K562 (cell line): Measurements from ENCODE around the gene G6PD. TPM values are rescaled to one million over a fixed set of nuclear protein-coding genes. Genes with fewer than 3 reads are reported as not detected.

Experiments
- ASH1L ChIP-seq: fragments of 450-650 bp; IDR thresholded peaks from 2 replicates; pipeline ENCODE4 v1.6.1; 2018; ENCODE audit warnings: borderline replicate concordance, mild to moderate bottlenecking, low read depth; ENCODE audit not compliant: partially characterized antibody
- DDX20 ChIP-seq: fragments of 450-650 bp; IDR thresholded peaks from 2 replicates; pipeline ENCODE4 v1.6.1; 2016; ENCODE audit warnings: missing genetic modification characterization, low read depth, mild to moderate bottlenecking, missing compliant biosample characterization, moderate library complexity
- ETS2 ChIP-seq: IDR thresholded peaks from 2 replicates; pipeline ENCODE4 v1.6.1; 2016; ENCODE audit warnings: borderline replicate concordance, missing genetic modification characterization, mild to moderate bottlenecking, moderate library complexity, missing compliant biosample characterization; ENCODE audit not compliant: poor library complexity, severe bottlenecking
- ETV6 ChIP-seq, 3 experiments: fragments of 150-350 bp in 1 of 3; sonication (generic) in 1 of 3; formaldehyde crosslinking in 1 of 3; IDR thresholded peaks; 2 replicates each; pipeline versions ENCODE4 v1.6.1 to v1.8.0; 2014 to 2022; ENCODE audit warnings: borderline replicate concordance in 2 of 3, low read depth in 2 of 3, antibody characterized with exemption in 1 of 3, low read length in 1 of 3, mild to moderate bottlenecking in 1 of 3, missing genetic modification reagents in 1 of 3
- MYNN ChIP-seq, 2 experiments: sonication (generic); formaldehyde crosslinking in 1 of 2; IDR thresholded peaks; 2 replicates each; pipeline versions ENCODE4 v1.5.0 to v1.6.1; 2016 to 2020; ENCODE audit warnings: antibody characterized with exemption in 1 of 2, missing genetic modification reagents in 1 of 2
- PTRF ChIP-seq: fragments of 450-650 bp; IDR thresholded peaks from 2 replicates; pipeline ENCODE4 v1.6.1; 2016; ENCODE audit warnings: mild to moderate bottlenecking, missing genetic modification characterization, missing compliant biosample characterization
- STAT5B ChIP-seq: fragments of 250-450 bp; sonication (Bioruptor Pico); IDR thresholded peaks from 2 replicates; pipeline ENCODE4 v1.8.0; 2021; ENCODE audit warnings: mild to moderate bottlenecking, inconsistent platforms
- WHSC1 ChIP-seq: IDR thresholded peaks from one replicate; pipeline ENCODE4 v1.6.1; 2012; ENCODE audit warnings: low read length, control low read depth, inconsistent platforms
- ZZZ3 ChIP-seq: fragments of 450-650 bp; IDR thresholded peaks from 2 replicates; pipeline ENCODE4 v1.6.1; 2016; ENCODE audit warnings: antibody characterized with exemption, mild to moderate bottlenecking, moderate library complexity
- polyA plus RNA-seq, 8 experiments: library from polyadenylated mRNA; depleted of rRNA in 4 of 8; stranded (reverse) in 5 of 8; unstranded in 3 of 8; fragments of >200 nt; fragmentation: Nextera tagmentation in 2 of 8; fragmentation: Illumina TruSeq in 1 of 8; extraction: Ambion mirVana in 2 of 8; extraction: Trizol in 1 of 8; gene quantifications; 2 replicates each; pipeline versions ENCODE4 v1.2.1 to v1.2.3, GENCODE V29; 2011 to 2014; ENCODE audit warnings: inconsistent platforms in 1 of 8, missing spikeins in 1 of 8
- total RNA-seq, 7 experiments: library from RNA; depleted of rRNA in 6 of 7; stranded (reverse); fragments of >200 nt in 6 of 7; fragmentation: Illumina TruSeq in 2 of 7; extraction: Trizol in 2 of 7; gene quantifications; 2 replicates each; pipeline versions ENCODE4 v1.2.1 to v1.2.3, GENCODE V29; 2011 to 2021; ENCODE audit warnings: low replicate concordance in 1 of 7
- TF ChIP-seq, protein P1 (sequence below): IDR thresholded peaks from 2 replicates; pipeline ENCODE4 v1.6.1; 2011; ENCODE audit warnings: borderline replicate concordance, low read depth, mild to moderate bottlenecking, moderate library complexity, low read length; ENCODE audit not compliant: insufficient read depth, poor library complexity, severe bottlenecking
- TF ChIP-seq, protein P2 (sequence below): sonication (generic); formaldehyde crosslinking; IDR thresholded peaks from 2 replicates; pipeline ENCODE4 v1.8.0; 2022; ENCODE audit warnings: missing genetic modification reagents, mild to moderate bottlenecking, borderline replicate concordance
- TF ChIP-seq, protein P3 (sequence below), 2 experiments: IDR thresholded peaks in 1 of 2; conservative IDR thresholded peaks in 1 of 2; 2 replicates each; pipeline ENCODE4 v1.6.1; 2016; ENCODE audit warnings: low read depth in 2 of 2, mild to moderate bottlenecking in 1 of 2, missing compliant biosample characterization in 1 of 2, missing genetic modification characterization in 1 of 2, moderate library complexity in 1 of 2
- TF ChIP-seq, protein P4 (sequence below): fragments of 450-650 bp; formaldehyde crosslinking; IDR thresholded peaks from 2 replicates; pipeline ENCODE4 v1.4.0; 2022; ENCODE audit warnings: mild to moderate bottlenecking, moderate library complexity
- TF ChIP-seq, protein P5 (sequence below): fragments of 150-350 bp; conservative IDR thresholded peaks from 2 replicates; pipeline ENCODE4 v1.6.1; 2014; ENCODE audit warnings: low read length

The G6PD gene
- total and polyA plus RNA-seq, 9 of the 15 experiments (the other 6 are each of a cell fraction or from before 2014, with no cell fraction given): 2.9 to 222 (median 66.4) TPM

DNA sequence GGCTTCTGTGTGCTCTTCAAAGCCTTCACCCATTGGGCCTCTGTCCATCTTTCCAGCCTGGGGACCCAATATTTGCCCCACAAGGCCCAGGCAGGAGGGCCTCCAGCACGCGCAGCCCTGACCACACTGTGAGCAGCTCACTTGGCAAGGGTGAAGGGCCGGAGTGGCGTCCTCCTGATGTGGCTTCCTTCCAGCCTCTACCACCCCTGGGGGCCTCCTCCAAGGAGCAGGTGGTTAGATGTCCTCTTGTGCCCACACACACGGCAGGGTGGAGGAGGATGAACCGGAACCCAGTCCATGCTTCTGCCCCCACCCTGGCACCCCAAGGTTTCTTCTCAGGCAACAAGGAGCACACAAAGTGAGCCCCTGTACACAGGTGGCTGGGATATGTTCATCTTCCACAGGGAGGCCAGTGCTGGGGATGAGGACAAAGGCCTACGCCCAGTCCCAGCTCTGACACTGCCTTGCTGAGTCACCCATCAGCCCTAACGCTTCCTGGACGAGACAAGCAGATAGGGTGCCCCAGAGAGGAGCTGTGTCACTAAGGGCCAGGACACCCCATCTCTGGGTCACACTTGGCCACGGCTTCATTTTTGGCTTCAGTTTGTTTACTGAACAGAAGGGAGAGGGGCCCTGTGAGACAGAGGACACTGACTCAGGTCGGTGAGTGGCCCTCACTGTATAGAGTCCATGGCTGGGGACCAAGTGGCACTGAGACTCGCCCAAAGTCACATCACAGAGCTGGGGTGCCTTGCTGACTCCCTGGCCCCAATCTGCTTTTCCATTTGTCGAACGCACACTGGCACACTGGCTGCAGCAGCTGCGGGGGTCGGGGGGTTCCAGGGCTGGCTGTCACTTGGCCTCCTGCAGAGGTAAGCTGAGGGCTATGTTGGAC lies 62.1 kb downstream of the G6PD start (continued):
- TF ChIP-seq, protein P1, sequence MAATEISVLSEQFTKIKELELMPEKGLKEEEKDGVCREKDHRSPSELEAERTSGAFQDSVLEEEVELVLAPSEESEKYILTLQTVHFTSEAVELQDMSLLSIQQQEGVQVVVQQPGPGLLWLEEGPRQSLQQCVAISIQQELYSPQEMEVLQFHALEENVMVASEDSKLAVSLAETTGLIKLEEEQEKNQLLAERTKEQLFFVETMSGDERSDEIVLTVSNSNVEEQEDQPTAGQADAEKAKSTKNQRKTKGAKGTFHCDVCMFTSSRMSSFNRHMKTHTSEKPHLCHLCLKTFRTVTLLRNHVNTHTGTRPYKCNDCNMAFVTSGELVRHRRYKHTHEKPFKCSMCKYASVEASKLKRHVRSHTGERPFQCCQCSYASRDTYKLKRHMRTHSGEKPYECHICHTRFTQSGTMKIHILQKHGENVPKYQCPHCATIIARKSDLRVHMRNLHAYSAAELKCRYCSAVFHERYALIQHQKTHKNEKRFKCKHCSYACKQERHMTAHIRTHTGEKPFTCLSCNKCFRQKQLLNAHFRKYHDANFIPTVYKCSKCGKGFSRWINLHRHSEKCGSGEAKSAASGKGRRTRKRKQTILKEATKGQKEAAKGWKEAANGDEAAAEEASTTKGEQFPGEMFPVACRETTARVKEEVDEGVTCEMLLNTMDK: no peak
- TF ChIP-seq, protein P2, sequence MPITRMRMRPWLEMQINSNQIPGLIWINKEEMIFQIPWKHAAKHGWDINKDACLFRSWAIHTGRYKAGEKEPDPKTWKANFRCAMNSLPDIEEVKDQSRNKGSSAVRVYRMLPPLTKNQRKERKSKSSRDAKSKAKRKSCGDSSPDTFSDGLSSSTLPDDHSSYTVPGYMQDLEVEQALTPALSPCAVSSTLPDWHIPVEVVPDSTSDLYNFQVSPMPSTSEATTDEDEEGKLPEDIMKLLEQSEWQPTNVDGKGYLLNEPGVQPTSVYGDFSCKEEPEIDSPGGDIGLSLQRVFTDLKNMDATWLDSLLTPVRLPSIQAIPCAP (CRISPR knock-in tag): no peak
- TF ChIP-seq ZZZ3: no peak
- TF ChIP-seq DDX20 (tag): no peak
- TF ChIP-seq PTRF (tag): no peak
- no peak for TF ChIP-seq WHSC1
- no peak for TF ChIP-seq STAT5B (CRISPR knock-in tag)
- TF ChIP-seq ETS2 (tag): no peak
- TF ChIP-seq ETV6 (IDR thresholded peaks at IDR 0.05; ENCODE audit: borderline replicate concordance in 1 of 2, low read depth in 2 of 2, low read length in 1 of 2): no peak
- TF ChIP-seq ETV6 (CRISPR knock-in tag; IDR thresholded peaks at IDR 0.05; ENCODE audit: borderline replicate concordance): no peak
- TF ChIP-seq, protein P3, sequence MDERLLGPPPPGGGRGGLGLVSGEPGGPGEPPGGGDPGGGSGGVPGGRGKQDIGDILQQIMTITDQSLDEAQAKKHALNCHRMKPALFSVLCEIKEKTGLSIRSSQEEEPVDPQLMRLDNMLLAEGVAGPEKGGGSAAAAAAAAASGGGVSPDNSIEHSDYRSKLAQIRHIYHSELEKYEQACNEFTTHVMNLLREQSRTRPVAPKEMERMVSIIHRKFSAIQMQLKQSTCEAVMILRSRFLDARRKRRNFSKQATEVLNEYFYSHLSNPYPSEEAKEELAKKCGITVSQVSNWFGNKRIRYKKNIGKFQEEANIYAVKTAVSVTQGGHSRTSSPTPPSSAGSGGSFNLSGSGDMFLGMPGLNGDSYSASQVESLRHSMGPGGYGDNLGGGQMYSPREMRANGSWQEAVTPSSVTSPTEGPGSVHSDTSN (CRISPR knock-in tag; IDR thresholded peaks at IDR 0.05; ENCODE audit: low read depth): no peak
- TF ChIP-seq, protein P3 (tag; conservative IDR thresholded peaks at IDR 0.05; ENCODE audit: low read depth): no peak; the same call in 1 of the 2 replicates
- peak; percentile 58; the same call in 1 of the 2 replicates for TF ChIP-seq MYNN (IDR thresholded peaks at IDR 0.05)
- TF ChIP-seq MYNN (CRISPR knock-in tag; IDR thresholded peaks at IDR 0.05): no peak
- TF ChIP-seq, protein P4, sequence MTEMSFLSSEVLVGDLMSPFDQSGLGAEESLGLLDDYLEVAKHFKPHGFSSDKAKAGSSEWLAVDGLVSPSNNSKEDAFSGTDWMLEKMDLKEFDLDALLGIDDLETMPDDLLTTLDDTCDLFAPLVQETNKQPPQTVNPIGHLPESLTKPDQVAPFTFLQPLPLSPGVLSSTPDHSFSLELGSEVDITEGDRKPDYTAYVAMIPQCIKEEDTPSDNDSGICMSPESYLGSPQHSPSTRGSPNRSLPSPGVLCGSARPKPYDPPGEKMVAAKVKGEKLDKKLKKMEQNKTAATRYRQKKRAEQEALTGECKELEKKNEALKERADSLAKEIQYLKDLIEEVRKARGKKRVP (CRISPR knock-in tag): no peak
- TF ChIP-seq, protein P5, sequence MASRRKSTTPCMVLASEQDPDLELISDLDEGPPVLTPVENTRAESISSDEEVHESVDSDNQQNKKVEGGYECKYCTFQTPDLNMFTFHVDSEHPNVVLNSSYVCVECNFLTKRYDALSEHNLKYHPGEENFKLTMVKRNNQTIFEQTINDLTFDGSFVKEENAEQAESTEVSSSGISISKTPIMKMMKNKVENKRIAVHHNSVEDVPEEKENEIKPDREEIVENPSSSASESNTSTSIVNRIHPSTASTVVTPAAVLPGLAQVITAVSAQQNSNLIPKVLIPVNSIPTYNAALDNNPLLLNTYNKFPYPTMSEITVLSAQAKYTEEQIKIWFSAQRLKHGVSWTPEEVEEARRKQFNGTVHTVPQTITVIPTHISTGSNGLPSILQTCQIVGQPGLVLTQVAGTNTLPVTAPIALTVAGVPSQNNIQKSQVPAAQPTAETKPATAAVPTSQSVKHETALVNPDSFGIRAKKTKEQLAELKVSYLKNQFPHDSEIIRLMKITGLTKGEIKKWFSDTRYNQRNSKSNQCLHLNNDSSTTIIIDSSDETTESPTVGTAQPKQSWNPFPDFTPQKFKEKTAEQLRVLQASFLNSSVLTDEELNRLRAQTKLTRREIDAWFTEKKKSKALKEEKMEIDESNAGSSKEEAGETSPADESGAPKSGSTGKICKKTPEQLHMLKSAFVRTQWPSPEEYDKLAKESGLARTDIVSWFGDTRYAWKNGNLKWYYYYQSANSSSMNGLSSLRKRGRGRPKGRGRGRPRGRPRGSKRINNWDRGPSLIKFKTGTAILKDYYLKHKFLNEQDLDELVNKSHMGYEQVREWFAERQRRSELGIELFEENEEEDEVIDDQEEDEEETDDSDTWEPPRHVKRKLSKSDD: no peak
- no peak for TF ChIP-seq ASH1L
